ENCODE measurements around the gene ACKR3.

ACKR3 gene

GRCh38 chr2:236551471-236552211 is 18.0 kb upstream of the ACKR3 start:
- TF ChIP-seq CTCF (conservative IDR thresholded peaks at IDR 0.05; ENCODE audit: low read depth) = no peak
- POLR2A ChIA-PET (ENCODE audit: low non-redundant PET) = no interaction called here
- DNase-seq (ENCODE audit: low spot score) = no peak
- CTCF ChIA-PET = no interaction called here
- no peak overlapping the region for H3K27ac ChIP-seq

GRCh38 chr2:236552212-236552542 is 17.4 kb upstream of the ACKR3 start:
- TF ChIP-seq CTCF (conservative IDR thresholded peaks at IDR 0.05; ENCODE audit: low read depth) = no peak
- ChIA-PET POLR2A (ENCODE audit: low non-redundant PET) (no interaction called here), CTCF (no interaction called here)
- H3K27ac ChIP-seq = no peak overlapping the region
- DNase-seq (ENCODE audit: low spot score) = no peak

GRCh38 chr2:236552581-236553363 is 16.9 kb upstream of the ACKR3 start:
- no peak for DNase-seq (ENCODE audit: low spot score)
- ChIA-PET POLR2A (ENCODE audit: low non-redundant PET) (no interaction called here), CTCF (no interaction called here)
- H3K27ac ChIP-seq = no peak overlapping the region
- TF ChIP-seq CTCF (conservative IDR thresholded peaks at IDR 0.05; ENCODE audit: low read depth) = no peak

GRCh38 chr2:236553522-236553921 is 16.1 kb upstream of the ACKR3 start:
- ChIA-PET POLR2A (ENCODE audit: low non-redundant PET) (no interaction called here), CTCF (interaction anchor here (0.7 kb wide), 1 partner anchor 1447 kb away, joined by 3 read pairs; no protein-coding TSS in a partner anchor)
- no peak for DNase-seq (ENCODE audit: low spot score)
- H3K27ac ChIP-seq = no peak overlapping the region
- no peak for TF ChIP-seq CTCF (conservative IDR thresholded peaks at IDR 0.05; ENCODE audit: low read depth)

- no peak for TF ChIP-seq CTCF (conservative IDR thresholded peaks at IDR 0.05; ENCODE audit: low read depth)
- POLR2A ChIA-PET (ENCODE audit: low non-redundant PET) = no interaction called here
- CTCF ChIA-PET = interaction anchor here (1.3 kb wide), 1 partner anchor 10 kb away, joined by 5 read pairs; no protein-coding TSS in a partner anchor
- DNase-seq (ENCODE audit: low spot score) = no peak
- no peak overlapping the region for H3K27ac ChIP-seq
Measured at GRCh38 chr2:236554629-236555282, 14.9 kb upstream of the ACKR3 start.

DNA sequence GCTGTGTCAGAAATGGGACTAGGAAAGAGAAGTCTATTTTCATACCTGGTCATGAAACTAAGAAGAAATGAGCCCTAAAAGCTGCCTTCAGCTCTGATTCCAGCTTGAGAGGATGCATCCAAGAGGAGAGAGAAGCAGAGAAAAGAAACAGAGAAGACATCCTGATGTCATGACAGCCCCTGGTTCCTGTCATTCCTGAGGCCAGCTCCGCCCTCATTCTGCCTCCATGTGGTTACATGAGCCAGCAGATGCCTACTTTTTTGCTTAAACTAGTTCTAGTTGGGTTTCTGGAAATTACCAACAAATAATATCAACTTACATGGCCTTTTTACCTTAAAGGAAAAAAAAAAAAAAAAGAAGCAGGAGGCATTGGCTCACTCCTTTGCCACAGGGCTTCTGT is 14.1 kb upstream of the ACKR3 start:
- CTCF ChIA-PET = no interaction called here
- no peak overlapping the region for H3K27ac ChIP-seq
- no peak for TF ChIP-seq CTCF (conservative IDR thresholded peaks at IDR 0.05; ENCODE audit: low read depth)
- POLR2A ChIA-PET (ENCODE audit: low non-redundant PET) = no interaction called here
- DNase-seq (ENCODE audit: low spot score) = no peak
